DMS53 (cell line): ENCODE results near the gene CBFB.

Source experiments
- DNase-seq: peaks from one replicate; lab custom pipeline; 2025; lab: John Stamatoyannopoulos, UW

The CBFB gene

DNA sequence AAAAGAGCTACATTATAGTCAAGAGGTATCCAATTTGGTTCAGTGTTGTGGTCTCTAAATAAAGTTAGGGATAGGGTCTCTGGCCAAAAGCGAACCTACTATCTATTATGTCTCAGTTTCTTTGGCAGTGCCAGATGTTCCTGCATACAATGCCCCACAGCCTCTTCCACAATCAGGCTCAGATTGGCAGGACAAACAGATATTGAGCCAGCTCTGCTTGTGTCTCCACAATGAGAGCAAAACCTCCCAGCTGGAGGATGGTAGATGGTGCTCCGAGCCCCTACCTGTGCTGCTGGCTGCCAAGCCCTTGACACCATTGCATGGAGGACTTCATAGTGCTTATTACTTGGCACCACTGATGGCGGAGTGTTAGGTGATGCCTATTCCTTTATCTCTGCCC, 100.5 kb downstream of the CBFB start:
- DNase-seq = no peak

GRCh38 chr16:67137605-67138004, 108.7 kb downstream of the CBFB start:
- no peak for DNase-seq

- DNase-seq = no peak
Measured at GRCh38 chr16:67141391-67141790, 112.4 kb downstream of the CBFB start.

DNA sequence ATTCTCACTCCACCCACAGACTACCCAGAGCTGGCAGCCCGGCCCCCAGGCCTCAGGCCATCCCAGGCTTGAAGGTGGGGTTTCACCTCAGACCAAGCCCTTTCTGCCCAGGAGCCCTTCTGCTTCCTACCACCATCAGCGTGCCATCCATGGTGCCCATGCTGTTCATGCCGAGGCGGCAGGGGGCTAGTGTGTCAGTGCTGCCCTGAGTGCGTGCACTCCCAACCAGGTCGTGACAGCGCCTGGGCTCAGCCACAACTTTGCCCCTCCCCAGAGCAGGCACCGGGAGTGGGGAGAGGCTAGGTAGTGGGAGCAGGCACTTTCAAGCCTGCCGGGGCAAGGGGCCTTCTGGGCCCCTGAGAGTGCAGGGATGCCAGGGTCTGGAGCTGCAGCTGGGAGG, 113.4 kb downstream of the CBFB start:
- DNase-seq = no peak

- no peak for DNase-seq
Measured at GRCh38 chr16:67144943-67145342, 116.0 kb downstream of the CBFB start.

- DNase-seq = no peak
Measured at GRCh38 chr16:67145746-67146145, 116.8 kb downstream of the CBFB start.

DNA sequence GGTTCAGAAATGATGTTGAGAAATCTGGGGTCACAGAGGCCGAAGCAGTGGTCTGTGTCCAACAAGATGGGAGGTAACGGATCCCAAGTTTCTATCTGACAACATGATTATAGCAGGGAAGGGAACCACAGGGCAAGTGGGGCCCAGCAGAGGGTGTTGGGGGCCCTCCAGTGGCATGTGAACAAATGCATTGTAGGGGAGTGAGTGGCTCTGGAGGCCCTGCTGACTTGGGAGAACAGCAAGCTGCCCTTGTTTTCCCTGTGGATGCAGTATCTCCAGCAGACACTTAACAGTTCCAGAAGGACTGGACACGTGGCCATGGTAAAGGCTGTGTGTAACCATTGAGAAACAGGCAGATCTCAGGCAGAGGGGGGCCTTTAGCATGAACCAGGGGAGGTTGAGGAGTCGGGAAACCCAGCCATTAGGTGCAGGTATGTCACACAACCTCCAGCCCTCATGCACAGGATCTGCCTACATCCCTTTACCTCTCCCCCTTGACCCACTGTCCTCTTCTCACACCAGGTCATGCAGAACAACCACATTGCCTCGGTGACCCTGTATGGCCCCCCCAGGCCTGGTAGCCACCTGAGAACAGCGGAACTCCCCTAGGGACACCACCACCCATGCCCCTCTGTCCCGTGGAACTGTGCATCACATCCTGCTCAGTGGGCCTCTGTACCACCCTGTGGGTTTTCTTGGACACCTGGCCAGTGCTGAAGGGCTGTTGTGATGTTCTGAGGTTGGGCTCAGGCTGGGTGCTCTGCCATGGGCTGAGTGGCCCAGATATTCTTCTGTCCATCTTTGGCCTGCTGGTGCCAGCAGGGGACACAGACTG, 117.8 kb downstream of the CBFB start:
- no peak for DNase-seq

DNA sequence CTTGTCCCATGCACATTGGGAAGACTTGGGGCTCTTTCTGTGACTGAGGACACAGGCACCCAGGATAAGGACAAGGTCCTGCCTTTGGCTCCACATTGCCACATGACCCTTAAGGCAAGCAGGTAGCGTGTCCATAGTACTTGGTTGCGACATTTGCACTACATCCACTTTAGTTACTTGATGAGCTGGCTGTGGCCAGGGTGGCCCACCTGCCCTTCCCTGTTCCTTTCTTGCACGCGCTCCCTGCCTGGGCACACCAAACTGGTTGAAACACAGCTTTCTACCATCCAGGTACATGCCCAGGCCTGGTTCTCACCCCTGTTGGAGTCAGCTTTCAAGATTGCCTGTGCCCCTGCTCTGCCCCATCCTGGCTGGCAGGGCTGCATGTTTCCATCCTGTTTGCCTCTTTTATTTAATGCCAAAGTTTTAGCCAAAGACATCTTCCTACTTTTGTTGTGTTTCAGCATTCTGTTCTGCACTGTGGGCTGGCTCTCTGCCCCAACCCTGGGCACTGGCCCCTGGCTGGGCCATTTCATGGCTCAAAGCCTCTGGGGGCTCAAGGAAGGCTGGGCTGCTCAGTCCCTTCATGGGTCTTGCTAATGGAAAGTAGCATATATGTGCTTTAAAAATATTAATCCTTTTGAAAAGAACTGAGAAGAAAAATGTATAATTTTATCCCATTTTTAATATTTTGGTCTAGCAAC, 118.6 kb downstream of the CBFB start:
- no peak for DNase-seq

GRCh38 chr16:67148221-67148620, 119.3 kb downstream of the CBFB start:
- no peak for DNase-seq

DNA sequence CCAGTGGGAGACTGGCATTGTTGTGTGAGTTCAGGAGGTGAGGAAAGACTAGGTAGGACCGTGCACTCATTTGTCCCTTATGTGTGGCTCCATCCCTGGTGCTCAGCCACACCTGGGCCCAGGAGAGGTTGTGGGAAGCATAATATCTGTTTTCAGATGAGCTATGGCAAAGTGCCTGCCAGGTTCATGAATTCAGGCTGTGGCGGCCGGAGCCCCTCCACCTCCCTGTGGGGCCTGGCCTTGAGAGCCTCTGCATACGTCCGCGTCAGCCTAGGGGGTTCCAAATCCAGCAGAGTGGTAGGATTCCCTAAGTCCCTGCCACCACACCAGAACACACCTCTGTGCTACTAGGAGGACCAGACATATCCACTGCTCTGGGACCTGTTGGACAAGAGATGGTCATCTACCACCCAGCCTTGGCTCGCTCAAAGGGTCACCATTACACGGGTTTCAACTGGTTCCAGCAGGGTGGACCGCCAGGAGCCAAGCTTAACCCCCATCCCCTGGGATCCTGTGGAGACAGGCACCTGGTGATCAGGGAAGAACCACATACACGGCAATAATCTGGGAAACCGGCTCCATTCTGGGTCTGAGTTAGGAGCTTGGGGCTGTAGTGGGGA, 119.8 kb downstream of the CBFB start:
- DNase-seq = no peak

DNA sequence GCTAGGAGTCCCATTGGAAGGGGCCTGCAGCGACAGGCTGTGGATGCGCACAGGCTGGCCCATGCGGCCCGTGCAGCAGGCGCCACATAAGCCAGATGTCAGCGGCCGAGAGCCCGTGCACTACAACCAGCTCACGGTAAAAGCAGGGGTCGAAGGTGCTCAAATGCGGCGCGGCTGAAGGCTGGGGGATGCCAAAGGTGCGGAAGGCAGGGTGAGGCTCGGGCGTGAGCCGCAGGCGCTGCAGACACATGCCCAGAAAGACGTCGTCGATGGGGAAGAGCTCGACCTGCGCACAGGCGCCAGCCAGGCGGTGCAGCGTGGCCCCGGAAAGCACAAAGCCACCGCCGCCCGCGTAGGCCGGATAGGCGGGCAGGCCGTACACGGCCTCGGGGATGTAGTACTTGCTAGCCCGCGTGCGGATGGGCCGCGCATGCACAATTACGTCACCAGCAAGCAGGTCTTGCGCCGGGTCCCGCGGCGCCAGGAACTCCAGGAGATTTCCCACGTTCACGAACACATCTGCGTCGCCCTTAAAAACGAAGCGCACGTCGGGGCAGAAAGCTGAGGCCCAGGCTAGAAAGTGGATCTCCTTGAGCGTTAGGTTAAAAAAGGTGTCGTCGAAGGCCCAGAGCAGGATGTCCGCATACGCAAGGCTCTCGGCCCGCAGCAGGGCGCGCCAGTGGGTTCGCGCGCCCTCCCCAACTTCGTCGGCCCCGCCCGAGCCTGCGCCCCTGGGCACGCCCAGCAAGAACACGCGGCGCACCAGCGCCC, 120.5 kb downstream of the CBFB start:
- DNase-seq = no peak

DNA sequence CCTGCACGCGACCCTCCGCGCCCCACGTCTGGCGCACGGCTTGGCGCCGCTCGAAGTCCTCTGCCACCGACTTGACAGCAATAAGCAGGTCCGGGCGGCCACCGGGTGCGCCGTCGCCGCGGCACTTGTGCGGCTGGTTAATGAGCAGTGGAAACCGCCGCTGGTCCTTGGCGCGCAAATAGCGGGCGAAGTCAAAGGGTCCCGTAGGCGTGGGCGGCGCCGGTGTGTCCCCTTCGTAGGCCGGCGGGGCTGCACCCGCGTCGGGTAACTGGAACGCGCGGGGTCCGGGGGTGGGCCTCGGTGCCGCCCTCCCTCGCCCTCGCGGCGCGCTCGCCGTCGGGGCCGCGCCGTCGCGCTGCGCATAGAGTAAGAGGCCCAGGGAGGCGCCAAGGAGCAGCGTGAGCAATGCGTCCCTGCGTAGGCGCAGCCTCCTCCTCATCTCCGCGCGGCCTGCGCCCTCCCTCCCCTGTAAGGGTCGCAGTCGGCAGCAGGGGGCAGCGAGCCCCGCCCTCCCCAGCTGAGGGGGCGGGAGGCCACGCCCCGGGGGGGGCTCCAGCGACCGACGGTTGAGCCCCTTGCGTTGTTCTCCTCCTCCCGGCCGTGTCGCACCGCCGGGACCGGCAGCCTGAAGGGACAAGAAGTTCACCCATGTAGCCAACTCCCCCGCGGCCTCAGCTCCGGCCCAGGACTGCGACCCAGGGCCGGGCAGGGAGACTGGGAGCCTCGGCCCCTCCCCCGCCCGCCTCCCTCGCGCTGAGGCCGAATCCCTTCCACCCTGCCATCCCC, 121.3 kb downstream of the CBFB start:
- peak; percentile 70 for DNase-seq
